ENCODE measurements around the gene ATP6AP1. TPM values are rescaled to one million over a fixed set of nuclear protein-coding genes. Genes with fewer than 3 reads are reported as not detected.

Gene ATP6AP1
- total and polyA plus RNA-seq, 9 of the 15 experiments (the other 6 are each of a cell fraction or from before 2014, with no cell fraction given), result 8.3 to 90.5 (median 52.9) TPM

- no peak for TF ChIP-seq ZNF583 (CRISPR knock-in tag; IDR thresholded peaks at IDR 0.05)
- no peak for TF ChIP-seq IRF9 (tag; IDR thresholded peaks at IDR 0.05)
- TF ChIP-seq ZNF175 (CRISPR knock-in tag; IDR thresholded peaks at IDR 0.05; ENCODE audit: low read depth), result no peak
- TF ChIP-seq NFE2L1 (tag; IDR thresholded peaks at IDR 0.05; ENCODE audit: borderline replicate concordance, low read depth), result no peak
- TF ChIP-seq RBFOX2 (IDR thresholded peaks at IDR 0.05; ENCODE audit: low read depth, low read length), result peak; percentile 38
- peak; percentile 66; the same call in 1 of the 2 replicates for TF ChIP-seq ZNF717 (CRISPR knock-in tag; IDR thresholded peaks at IDR 0.05)
- TF ChIP-seq SNRNP70 (optimal IDR thresholded peaks at IDR 0.05; ENCODE audit: low read depth, low read length), result peak; percentile 59
- TF ChIP-seq HBP1 (CRISPR knock-in tag; IDR thresholded peaks at IDR 0.05), result peak; percentile 92
- TF ChIP-seq RHOXF2B (CRISPR knock-in tag; conservative IDR thresholded peaks at IDR 0.05), result no peak
- TF ChIP-seq ZNF740 (CRISPR knock-in tag; IDR thresholded peaks at IDR 0.05), result no peak
- TF ChIP-seq ZNF740 (tag; IDR thresholded peaks at IDR 0.05), result no peak
- TF ChIP-seq CTCFL (IDR thresholded peaks at IDR 0.05; ENCODE audit: borderline replicate concordance, insufficient read depth, low read depth, low read length, poor library complexity, severe bottlenecking), result no peak
- TF ChIP-seq ZEB2 (IDR thresholded peaks at IDR 0.05), result peak; percentile 32; the same call in 1 of the 2 replicates
- no peak for TF ChIP-seq PHF20 (IDR thresholded peaks at IDR 0.05; ENCODE audit: partially characterized antibody)
- TF ChIP-seq ZBTB26 (CRISPR knock-in tag; IDR thresholded peaks at IDR 0.05), result peak; percentile 95
- no peak for TF ChIP-seq ZFP36 (IDR thresholded peaks at IDR 0.05; ENCODE audit: low read depth, low read length, partially characterized antibody)
- TF ChIP-seq ZNF57 (CRISPR knock-in tag; IDR thresholded peaks at IDR 0.05), result 0 out of 2 replicates have a peak, but pooled peaks have one; percentile 43
Observed at GRCh38 chrX:154401045-154401799, 27.3 kb upstream of the ATP6AP1 start (continued).

Measured in K562 (cell line).